Endothelial cell of umbilical vein (primary cell): ENCODE data around the gene DUSP10. TPM values are rescaled to one million over a fixed set of nuclear protein-coding genes. Genes with fewer than 3 reads are reported as not detected.

Experiments
- BruUV-seq: library from RNA; stranded (reverse); fragments of 400-500 nt; replicated peaks from 2 replicates; lab custom pipeline; 2021; lab: Mats Ljungman, UMichigan
- CTCF ChIA-PET: fragments of 300-600, 350-600 bp; sonication (Branson Sonifier 250); formaldehyde crosslinking; loops from one replicate; lab custom pipeline; 2021; ENCODE audit warnings: antibody characterized with exemption, inconsistent platforms; lab: Charles Lee
- POLR2A ChIA-PET: fragments of 300-600, 350-600 bp; sonication (Branson Sonifier 250); formaldehyde crosslinking; loops from one replicate; lab custom pipeline; 2021; ENCODE audit warnings: antibody characterized with exemption, inconsistent platforms; lab: Charles Lee
- DNase-seq: peaks from one replicate; pipeline ENCODE4 v3.0.0-alpha.2; 2011; ENCODE audit warnings: low read depth, low spot score
- FAIRE-seq: peaks from 2 replicates; lab custom pipeline; 2011; peaks lifted over from hg19 to GRCh38; lab: Jason Lieb, UNC
- H2AFZ ChIP-seq: 2 replicates; pipeline ENCODE4 v1.6.0; 2012; ENCODE audit warnings: low read depth, low read length, control low read depth, inconsistent platforms
- H3K27ac ChIP-seq: 2 replicates; pipeline ENCODE4 v1.5.1; 2011; ENCODE audit warnings: low read depth, mild to moderate bottlenecking, control low read depth, low read length, moderate library complexity; ENCODE audit not compliant: insufficient read depth
- H3K27me3 ChIP-seq, 2 experiments: 2 replicates each; pipeline versions ENCODE4 v1.6.0 to v1.6.1; 2011; ENCODE audit warnings: low read length in 2 of 2, mixed read lengths in 1 of 2; ENCODE audit not compliant: control insufficient read depth in 2 of 2, insufficient read depth in 2 of 2
- H3K36me3 ChIP-seq, 2 experiments: 2 replicates in 1 of 2; 3 replicates in 1 of 2; pipeline ENCODE4 v1.5.1; 2011; ENCODE audit warnings: low read length in 2 of 2, mild to moderate bottlenecking in 1 of 2, moderate library complexity in 1 of 2; ENCODE audit not compliant: control insufficient read depth in 2 of 2, insufficient read depth in 2 of 2; ENCODE audit errors: extremely low read depth in 1 of 2
- H3K4me1 ChIP-seq: 3 replicates; pipeline ENCODE4 v1.5.1; 2011; ENCODE audit warnings: mild to moderate bottlenecking, low read length; ENCODE audit not compliant: control insufficient read depth, insufficient read depth; ENCODE audit errors: extremely low read depth
- H3K4me2 ChIP-seq: 2 replicates; pipeline ENCODE4 v1.6.1; 2011; ENCODE audit warnings: low read length, control low read depth, mixed read lengths; ENCODE audit not compliant: insufficient read depth
- H3K4me3 ChIP-seq, 3 experiments: fragments of 200-600 bp in 1 of 3; sonication (generic), shearing (Covaris generic) in 1 of 3; replicated peaks in 1 of 3; 2 replicates each; pipeline ENCODE4 v1.5.1; 2011 to 2016; ENCODE audit warnings: control low read depth in 3 of 3, low read length in 3 of 3, mild to moderate bottlenecking in 2 of 3, inconsistent platforms in 1 of 3, low read depth in 1 of 3, moderate library complexity in 1 of 3; ENCODE audit not compliant: insufficient read depth in 1 of 3
- H3K79me2 ChIP-seq: 2 replicates; pipeline ENCODE4 v1.6.0; 2012; ENCODE audit warnings: low read length, inconsistent platforms; ENCODE audit not compliant: control insufficient read depth, insufficient read depth
- H3K9ac ChIP-seq: replicated peaks from 2 replicates; pipeline ENCODE3; 2011; ENCODE audit warnings: low read length, control low read depth; ENCODE audit not compliant: insufficient read depth; ENCODE audit errors: extremely low read depth
- H3K9me1 ChIP-seq: replicated peaks from 3 replicates; pipeline ENCODE4 v1.6.0; 2011; ENCODE audit warnings: mild to moderate bottlenecking, low read length; ENCODE audit not compliant: control insufficient read depth, insufficient read depth; ENCODE audit errors: extremely low read depth
- H3K9me3 ChIP-seq: replicated peaks from 2 replicates; pipeline ENCODE4 v1.5.1; 2012; ENCODE audit warnings: low read length, inconsistent platforms; ENCODE audit not compliant: control insufficient read depth, insufficient read depth
- H4K20me1 ChIP-seq: replicated peaks from 2 replicates; pipeline ENCODE3; 2011; ENCODE audit warnings: mild to moderate bottlenecking, low read length; ENCODE audit not compliant: control insufficient read depth, insufficient read depth; ENCODE audit errors: extremely low read depth
- EZH2 ChIP-seq: IDR thresholded peaks from 2 replicates; pipeline ENCODE4 v1.6.1; 2012; ENCODE audit warnings: borderline replicate concordance, low read depth, mild to moderate bottlenecking, moderate library complexity, low read length, inconsistent platforms; ENCODE audit not compliant: severe bottlenecking
- FOS ChIP-seq: IDR thresholded peaks from 2 replicates; pipeline ENCODE4 v1.6.1; 2011; ENCODE audit warnings: mild to moderate bottlenecking, low read length, moderate library complexity, borderline replicate concordance; ENCODE audit not compliant: insufficient read depth
- GATA2 ChIP-seq: IDR thresholded peaks from 2 replicates; pipeline ENCODE4 v1.7.0; 2011; ENCODE audit warnings: low read depth, mild to moderate bottlenecking, moderate library complexity, mixed read lengths, low read length; ENCODE audit not compliant: insufficient read length, insufficient read depth
- JUN ChIP-seq: IDR thresholded peaks from 2 replicates; pipeline ENCODE4 v1.6.1; 2011; ENCODE audit warnings: borderline replicate concordance, low read depth; ENCODE audit not compliant: insufficient read length, insufficient read depth
- MAX ChIP-seq: IDR thresholded peaks from 2 replicates; pipeline ENCODE4 v1.6.1; 2011; ENCODE audit not compliant: insufficient read depth, insufficient read length
- MYC ChIP-seq: IDR thresholded peaks from one replicate; pipeline ENCODE4 v1.6.1; 2011; ENCODE audit warnings: mild to moderate bottlenecking, low read depth, low read length
- POLR2A ChIP-seq: IDR thresholded peaks from 2 replicates; pipeline ENCODE4 v1.6.1; 2012; ENCODE audit warnings: low read depth, mild to moderate bottlenecking, control low read depth, low read length
- POLR2AphosphoS5 ChIP-seq: IDR thresholded peaks from 2 replicates; pipeline ENCODE4 v1.6.1; 2012; ENCODE audit warnings: low read depth, mild to moderate bottlenecking, control low read depth, low read length, moderate library complexity; ENCODE audit not compliant: insufficient read depth
- dilution Hi-C: fragments of 300-500 bp; cut with MboI; formaldehyde crosslinking; loops from one replicate; pipeline ENCODE4 v1.15.0; 2019; ENCODE audit warnings: low sequenced_read_pairs; ENCODE audit not compliant: extremely low pct_ligation_motif_present
- intact Hi-C: fragments of 100-400 bp; cut with micrococcal nuclease; formaldehyde crosslinking; loops from one replicate; pipeline ENCODE4 v1.10.0; 2022
- polyA plus RNA-seq, 4 experiments: library from polyadenylated mRNA; depleted of rRNA in 3 of 4; stranded (reverse) in 3 of 4; unstranded in 1 of 4; fragments of >200 nt; gene quantifications; 2 replicates each; pipeline versions ENCODE4 v1.2.1 to v1.2.3, GENCODE V29; 2011 to 2012; ENCODE audit warnings: missing spikeins in 1 of 4
- total RNA-seq: library from RNA; stranded (reverse); gene quantifications from 2 replicates; pipeline ENCODE4 v1.2.3, GENCODE V29; 2021
- TF ChIP-seq, protein P1 (sequence below), 2 donors: IDR thresholded peaks; 1 replicate in 1 of 2; 2 replicates in 1 of 2; pipeline ENCODE4 v1.5.1; 2011; ENCODE audit warnings: low read length in 2 of 2, mild to moderate bottlenecking in 2 of 2, moderate library complexity in 2 of 2, control low read depth in 1 of 2, inconsistent platforms in 1 of 2, low read depth in 1 of 2; ENCODE audit not compliant: insufficient read depth in 1 of 2; ENCODE audit errors: extremely low read depth in 1 of 2

Gene DUSP10
- total and polyA plus RNA-seq, 2 donors (not counting 3 experiments of a cell fraction or from before 2014, with no cell fraction given) = 1.6 to 1.9 TPM

GRCh38 chr1:221760911-221761310 is 19.0 kb upstream of the DUSP10 start:
- intact Hi-C loops = loop anchor here (5.0 kb wide), 1 partner anchor 884 kb away; the partner anchor contains the start of gene HLX
- Histone ChIP-seq H3K9ac (no peak overlapping the region), H3K36me3 (no peaks in the 10 kb centered on the region), H3K9me1 (no peaks in the 10 kb centered on the region), H3K79me2 (no peaks in the 10 kb centered on the region), H3K4me3 (no peak overlapping the region), H3K27me3 (no peaks in the 10 kb centered on the region), H3K27ac (no peak overlapping the region), H2AFZ (no peak overlapping the region), H4K20me1 (no peaks in the 10 kb centered on the region), H3K9me3 (no peaks in the 10 kb centered on the region), H3K4me1 (peaks cover 57% of the 10 kb centered on the region), H3K4me2 (no peak overlapping the region)
- TF ChIP-seq MYC (no peak), FOS (no peak), EZH2 (no peak), POLR2AphosphoS5 (no peak), JUN (no peak), MAX (no peak), GATA2 (no peak), POLR2A (no peak)
- TF ChIP-seq, protein P1, sequence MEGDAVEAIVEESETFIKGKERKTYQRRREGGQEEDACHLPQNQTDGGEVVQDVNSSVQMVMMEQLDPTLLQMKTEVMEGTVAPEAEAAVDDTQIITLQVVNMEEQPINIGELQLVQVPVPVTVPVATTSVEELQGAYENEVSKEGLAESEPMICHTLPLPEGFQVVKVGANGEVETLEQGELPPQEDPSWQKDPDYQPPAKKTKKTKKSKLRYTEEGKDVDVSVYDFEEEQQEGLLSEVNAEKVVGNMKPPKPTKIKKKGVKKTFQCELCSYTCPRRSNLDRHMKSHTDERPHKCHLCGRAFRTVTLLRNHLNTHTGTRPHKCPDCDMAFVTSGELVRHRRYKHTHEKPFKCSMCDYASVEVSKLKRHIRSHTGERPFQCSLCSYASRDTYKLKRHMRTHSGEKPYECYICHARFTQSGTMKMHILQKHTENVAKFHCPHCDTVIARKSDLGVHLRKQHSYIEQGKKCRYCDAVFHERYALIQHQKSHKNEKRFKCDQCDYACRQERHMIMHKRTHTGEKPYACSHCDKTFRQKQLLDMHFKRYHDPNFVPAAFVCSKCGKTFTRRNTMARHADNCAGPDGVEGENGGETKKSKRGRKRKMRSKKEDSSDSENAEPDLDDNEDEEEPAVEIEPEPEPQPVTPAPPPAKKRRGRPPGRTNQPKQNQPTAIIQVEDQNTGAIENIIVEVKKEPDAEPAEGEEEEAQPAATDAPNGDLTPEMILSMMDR (IDR thresholded peaks at IDR 0.05; ENCODE audit: extremely low read depth in 1 of 2, insufficient read depth in 1 of 2, low read depth in 1 of 2, low read length in 2 of 2) = no peak
- dilution Hi-C loops = no loop called here
- FAIRE-seq (no peak), DNase-seq (no peak)
- ChIA-PET POLR2A (no interaction called here), CTCF (no interaction called here)
- no TSS peak for BruUV-seq
